K562 (cell line): ENCODE results near the gene MPIG6B. TPM values are rescaled to one million over a fixed set of nuclear protein-coding genes. Genes with fewer than 3 reads are reported as not detected.

Source experiments
- EGR1 ChIP-seq: fragments of 450-650 bp; conservative IDR thresholded peaks from 2 replicates; pipeline ENCODE4 v1.6.1; 2017; ENCODE audit warnings: mild to moderate bottlenecking
- NCOA4 ChIP-seq: fragments of 450-650 bp; IDR thresholded peaks from 2 replicates; pipeline ENCODE4 v1.6.1; 2018; ENCODE audit warnings: mild to moderate bottlenecking; ENCODE audit not compliant: partially characterized antibody
- RAD21 ChIP-seq, 2 experiments: fragments of 250-450 bp in 1 of 2; fragments of 450-650 bp in 1 of 2; sonication (Bioruptor Pico) in 1 of 2; formaldehyde crosslinking in 1 of 2; IDR thresholded peaks in 1 of 2; conservative IDR thresholded peaks in 1 of 2; 2 replicates each; pipeline versions ENCODE4 v1.4.0 to v1.8.0; 2020 to 2022; ENCODE audit warnings: mild to moderate bottlenecking in 2 of 2, moderate library complexity in 1 of 2
- TRIM24 ChIP-seq, 2 experiments: fragments of 450-650 bp; IDR thresholded peaks; 2 replicates each; pipeline ENCODE4 v1.6.1; 2016
- ZNF57 ChIP-seq: fragments of 450-650 bp; formaldehyde crosslinking; IDR thresholded peaks from 2 replicates; pipeline ENCODE4 v1.4.0; 2020; ENCODE audit warnings: mild to moderate bottlenecking, moderate library complexity
- ZNF75A ChIP-seq: fragments of 450-650 bp; formaldehyde crosslinking; IDR thresholded peaks from 2 replicates; pipeline ENCODE4 v1.4.0; 2020; ENCODE audit warnings: mild to moderate bottlenecking
- polyA plus RNA-seq, 8 experiments: library from polyadenylated mRNA; depleted of rRNA in 4 of 8; stranded (reverse) in 5 of 8; unstranded in 3 of 8; fragments of >200 nt; fragmentation: Nextera tagmentation in 2 of 8; fragmentation: Illumina TruSeq in 1 of 8; extraction: Ambion mirVana in 2 of 8; extraction: Trizol in 1 of 8; gene quantifications; 2 replicates each; pipeline versions ENCODE4 v1.2.1 to v1.2.3, GENCODE V29; 2011 to 2014; ENCODE audit warnings: inconsistent platforms in 1 of 8, missing spikeins in 1 of 8
- total RNA-seq, 7 experiments: library from RNA; depleted of rRNA in 6 of 7; stranded (reverse); fragments of >200 nt in 6 of 7; fragmentation: Illumina TruSeq in 2 of 7; extraction: Trizol in 2 of 7; gene quantifications; 2 replicates each; pipeline versions ENCODE4 v1.2.1 to v1.2.3, GENCODE V29; 2011 to 2021; ENCODE audit warnings: low replicate concordance in 1 of 7
- TF ChIP-seq, protein P1 (sequence below), 2 experiments: IDR thresholded peaks; 2 replicates each; pipeline ENCODE4 v1.6.1; 2012; ENCODE audit warnings: improper control_type of control experiment in 2 of 2, low read depth in 2 of 2, low read length in 2 of 2, borderline replicate concordance in 1 of 2
- TF ChIP-seq, protein P2 (sequence below): sonication (generic); formaldehyde crosslinking; IDR thresholded peaks from 2 replicates; pipeline ENCODE4 v1.9.0; 2022; ENCODE audit warnings: mild to moderate bottlenecking, missing genetic modification reagents
- TF ChIP-seq, protein P3 (sequence below), 2 experiments: IDR thresholded peaks; 2 replicates each; pipeline ENCODE4 v1.6.1; 2011; ENCODE audit warnings: borderline replicate concordance in 1 of 2, control low read depth in 1 of 2, low read depth in 1 of 2, low read length in 1 of 2, mild to moderate bottlenecking in 1 of 2, mixed read lengths in 1 of 2, moderate library complexity in 1 of 2; ENCODE audit not compliant: insufficient read depth in 1 of 2, insufficient read length in 1 of 2, poor library complexity in 1 of 2, severe bottlenecking in 1 of 2; ENCODE audit errors: extremely low read depth in 1 of 2
- TF ChIP-seq, protein P4 (sequence below): fragments of 450-650 bp; IDR thresholded peaks from 2 replicates; pipeline ENCODE4 v1.6.1; 2016; ENCODE audit warnings: mild to moderate bottlenecking, moderate library complexity

Gene MPIG6B
- total and polyA plus RNA-seq, 9 of the 15 experiments (the other 6 are each of a cell fraction or from before 2014, with no cell fraction given), result 0.11 to 1.2 (median 0.28) TPM; not detected in 1

DNA sequence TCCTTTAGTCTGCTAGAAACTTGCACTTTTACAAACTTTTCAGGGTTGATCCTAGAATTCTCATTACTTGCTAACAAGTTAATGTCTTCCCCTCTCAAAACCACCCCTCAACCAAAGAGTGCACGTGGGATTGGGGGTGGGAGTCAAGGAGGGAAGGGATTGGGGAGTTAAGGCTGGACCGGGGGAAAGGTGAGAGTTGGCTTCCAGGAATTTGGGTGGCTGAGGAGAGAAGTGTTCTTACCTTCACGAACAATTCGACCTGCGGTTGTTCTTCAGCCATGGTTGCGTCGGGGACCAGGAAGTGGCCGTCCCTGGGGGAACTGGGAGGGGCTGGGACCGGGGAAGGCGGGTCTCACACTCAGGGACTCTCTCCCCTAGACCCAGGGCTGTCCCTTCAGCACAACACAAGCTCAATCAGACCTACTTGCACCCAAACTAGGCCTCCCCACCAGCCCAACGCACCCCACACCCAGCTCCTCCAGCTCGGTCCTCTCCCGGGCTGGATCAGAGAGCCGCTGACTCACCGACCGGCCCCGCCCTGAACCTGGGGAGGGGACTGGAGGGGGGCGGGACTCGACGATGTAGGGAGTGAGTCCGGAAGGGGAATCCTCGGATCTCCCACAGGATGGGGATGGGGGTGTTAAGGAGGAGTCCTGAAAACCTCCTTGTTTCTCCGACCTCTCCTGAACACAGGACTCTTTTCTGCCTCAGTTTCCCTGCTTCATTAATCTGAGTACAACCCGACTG, 13.0 kb downstream of the MPIG6B start, which contains the start of gene CLIC1 (continued):
- TF ChIP-seq, protein P1, sequence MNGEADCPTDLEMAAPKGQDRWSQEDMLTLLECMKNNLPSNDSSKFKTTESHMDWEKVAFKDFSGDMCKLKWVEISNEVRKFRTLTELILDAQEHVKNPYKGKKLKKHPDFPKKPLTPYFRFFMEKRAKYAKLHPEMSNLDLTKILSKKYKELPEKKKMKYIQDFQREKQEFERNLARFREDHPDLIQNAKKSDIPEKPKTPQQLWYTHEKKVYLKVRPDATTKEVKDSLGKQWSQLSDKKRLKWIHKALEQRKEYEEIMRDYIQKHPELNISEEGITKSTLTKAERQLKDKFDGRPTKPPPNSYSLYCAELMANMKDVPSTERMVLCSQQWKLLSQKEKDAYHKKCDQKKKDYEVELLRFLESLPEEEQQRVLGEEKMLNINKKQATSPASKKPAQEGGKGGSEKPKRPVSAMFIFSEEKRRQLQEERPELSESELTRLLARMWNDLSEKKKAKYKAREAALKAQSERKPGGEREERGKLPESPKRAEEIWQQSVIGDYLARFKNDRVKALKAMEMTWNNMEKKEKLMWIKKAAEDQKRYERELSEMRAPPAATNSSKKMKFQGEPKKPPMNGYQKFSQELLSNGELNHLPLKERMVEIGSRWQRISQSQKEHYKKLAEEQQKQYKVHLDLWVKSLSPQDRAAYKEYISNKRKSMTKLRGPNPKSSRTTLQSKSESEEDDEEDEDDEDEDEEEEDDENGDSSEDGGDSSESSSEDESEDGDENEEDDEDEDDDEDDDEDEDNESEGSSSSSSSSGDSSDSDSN (IDR thresholded peaks at IDR 0.05; ENCODE audit: borderline replicate concordance in 1 of 2, low read depth in 2 of 2, low read length in 2 of 2), result peak in 1 of 2 experiments; percentile 83; a peak in 3 of 4 replicates
- TF ChIP-seq RAD21 (CRISPR knock-in tag; conservative IDR thresholded peaks at IDR 0.05 in 1 of 2, IDR thresholded peaks at IDR 0.05 in 1 of 2) (peak in 1 of 2 experiments; percentile 22; a peak in 1 of 4 replicates), EGR1 (no peak), ZNF75A (CRISPR knock-in tag) (peak; percentile 82; the same call in 1 of the 2 replicates), TRIM24 (IDR thresholded peaks at IDR 0.05) (peak in 1 of 2 experiments; percentile 11; a peak in 2 of 4 replicates), NCOA4 (peak; percentile 1), ZNF57 (CRISPR knock-in tag) (0 out of 2 replicates have a peak, but pooled peaks have one; percentile 5)
- TF ChIP-seq, protein P2, sequence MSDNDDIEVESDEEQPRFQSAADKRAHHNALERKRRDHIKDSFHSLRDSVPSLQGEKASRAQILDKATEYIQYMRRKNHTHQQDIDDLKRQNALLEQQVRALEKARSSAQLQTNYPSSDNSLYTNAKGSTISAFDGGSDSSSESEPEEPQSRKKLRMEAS (CRISPR knock-in tag), result peak; percentile 8; the same call in 1 of the 2 replicates
- TF ChIP-seq, protein P3, sequence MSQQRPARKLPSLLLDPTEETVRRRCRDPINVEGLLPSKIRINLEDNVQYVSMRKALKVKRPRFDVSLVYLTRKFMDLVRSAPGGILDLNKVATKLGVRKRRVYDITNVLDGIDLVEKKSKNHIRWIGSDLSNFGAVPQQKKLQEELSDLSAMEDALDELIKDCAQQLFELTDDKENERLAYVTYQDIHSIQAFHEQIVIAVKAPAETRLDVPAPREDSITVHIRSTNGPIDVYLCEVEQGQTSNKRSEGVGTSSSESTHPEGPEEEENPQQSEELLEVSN (IDR thresholded peaks at IDR 0.05; ENCODE audit: borderline replicate concordance in 1 of 2, extremely low read depth in 1 of 2, insufficient read depth in 1 of 2, insufficient read length in 1 of 2, low read depth in 1 of 2, low read length in 1 of 2, poor library complexity in 1 of 2, severe bottlenecking in 1 of 2), result peak in 1 of 2 experiments; percentile 50
- TF ChIP-seq, protein P4, sequence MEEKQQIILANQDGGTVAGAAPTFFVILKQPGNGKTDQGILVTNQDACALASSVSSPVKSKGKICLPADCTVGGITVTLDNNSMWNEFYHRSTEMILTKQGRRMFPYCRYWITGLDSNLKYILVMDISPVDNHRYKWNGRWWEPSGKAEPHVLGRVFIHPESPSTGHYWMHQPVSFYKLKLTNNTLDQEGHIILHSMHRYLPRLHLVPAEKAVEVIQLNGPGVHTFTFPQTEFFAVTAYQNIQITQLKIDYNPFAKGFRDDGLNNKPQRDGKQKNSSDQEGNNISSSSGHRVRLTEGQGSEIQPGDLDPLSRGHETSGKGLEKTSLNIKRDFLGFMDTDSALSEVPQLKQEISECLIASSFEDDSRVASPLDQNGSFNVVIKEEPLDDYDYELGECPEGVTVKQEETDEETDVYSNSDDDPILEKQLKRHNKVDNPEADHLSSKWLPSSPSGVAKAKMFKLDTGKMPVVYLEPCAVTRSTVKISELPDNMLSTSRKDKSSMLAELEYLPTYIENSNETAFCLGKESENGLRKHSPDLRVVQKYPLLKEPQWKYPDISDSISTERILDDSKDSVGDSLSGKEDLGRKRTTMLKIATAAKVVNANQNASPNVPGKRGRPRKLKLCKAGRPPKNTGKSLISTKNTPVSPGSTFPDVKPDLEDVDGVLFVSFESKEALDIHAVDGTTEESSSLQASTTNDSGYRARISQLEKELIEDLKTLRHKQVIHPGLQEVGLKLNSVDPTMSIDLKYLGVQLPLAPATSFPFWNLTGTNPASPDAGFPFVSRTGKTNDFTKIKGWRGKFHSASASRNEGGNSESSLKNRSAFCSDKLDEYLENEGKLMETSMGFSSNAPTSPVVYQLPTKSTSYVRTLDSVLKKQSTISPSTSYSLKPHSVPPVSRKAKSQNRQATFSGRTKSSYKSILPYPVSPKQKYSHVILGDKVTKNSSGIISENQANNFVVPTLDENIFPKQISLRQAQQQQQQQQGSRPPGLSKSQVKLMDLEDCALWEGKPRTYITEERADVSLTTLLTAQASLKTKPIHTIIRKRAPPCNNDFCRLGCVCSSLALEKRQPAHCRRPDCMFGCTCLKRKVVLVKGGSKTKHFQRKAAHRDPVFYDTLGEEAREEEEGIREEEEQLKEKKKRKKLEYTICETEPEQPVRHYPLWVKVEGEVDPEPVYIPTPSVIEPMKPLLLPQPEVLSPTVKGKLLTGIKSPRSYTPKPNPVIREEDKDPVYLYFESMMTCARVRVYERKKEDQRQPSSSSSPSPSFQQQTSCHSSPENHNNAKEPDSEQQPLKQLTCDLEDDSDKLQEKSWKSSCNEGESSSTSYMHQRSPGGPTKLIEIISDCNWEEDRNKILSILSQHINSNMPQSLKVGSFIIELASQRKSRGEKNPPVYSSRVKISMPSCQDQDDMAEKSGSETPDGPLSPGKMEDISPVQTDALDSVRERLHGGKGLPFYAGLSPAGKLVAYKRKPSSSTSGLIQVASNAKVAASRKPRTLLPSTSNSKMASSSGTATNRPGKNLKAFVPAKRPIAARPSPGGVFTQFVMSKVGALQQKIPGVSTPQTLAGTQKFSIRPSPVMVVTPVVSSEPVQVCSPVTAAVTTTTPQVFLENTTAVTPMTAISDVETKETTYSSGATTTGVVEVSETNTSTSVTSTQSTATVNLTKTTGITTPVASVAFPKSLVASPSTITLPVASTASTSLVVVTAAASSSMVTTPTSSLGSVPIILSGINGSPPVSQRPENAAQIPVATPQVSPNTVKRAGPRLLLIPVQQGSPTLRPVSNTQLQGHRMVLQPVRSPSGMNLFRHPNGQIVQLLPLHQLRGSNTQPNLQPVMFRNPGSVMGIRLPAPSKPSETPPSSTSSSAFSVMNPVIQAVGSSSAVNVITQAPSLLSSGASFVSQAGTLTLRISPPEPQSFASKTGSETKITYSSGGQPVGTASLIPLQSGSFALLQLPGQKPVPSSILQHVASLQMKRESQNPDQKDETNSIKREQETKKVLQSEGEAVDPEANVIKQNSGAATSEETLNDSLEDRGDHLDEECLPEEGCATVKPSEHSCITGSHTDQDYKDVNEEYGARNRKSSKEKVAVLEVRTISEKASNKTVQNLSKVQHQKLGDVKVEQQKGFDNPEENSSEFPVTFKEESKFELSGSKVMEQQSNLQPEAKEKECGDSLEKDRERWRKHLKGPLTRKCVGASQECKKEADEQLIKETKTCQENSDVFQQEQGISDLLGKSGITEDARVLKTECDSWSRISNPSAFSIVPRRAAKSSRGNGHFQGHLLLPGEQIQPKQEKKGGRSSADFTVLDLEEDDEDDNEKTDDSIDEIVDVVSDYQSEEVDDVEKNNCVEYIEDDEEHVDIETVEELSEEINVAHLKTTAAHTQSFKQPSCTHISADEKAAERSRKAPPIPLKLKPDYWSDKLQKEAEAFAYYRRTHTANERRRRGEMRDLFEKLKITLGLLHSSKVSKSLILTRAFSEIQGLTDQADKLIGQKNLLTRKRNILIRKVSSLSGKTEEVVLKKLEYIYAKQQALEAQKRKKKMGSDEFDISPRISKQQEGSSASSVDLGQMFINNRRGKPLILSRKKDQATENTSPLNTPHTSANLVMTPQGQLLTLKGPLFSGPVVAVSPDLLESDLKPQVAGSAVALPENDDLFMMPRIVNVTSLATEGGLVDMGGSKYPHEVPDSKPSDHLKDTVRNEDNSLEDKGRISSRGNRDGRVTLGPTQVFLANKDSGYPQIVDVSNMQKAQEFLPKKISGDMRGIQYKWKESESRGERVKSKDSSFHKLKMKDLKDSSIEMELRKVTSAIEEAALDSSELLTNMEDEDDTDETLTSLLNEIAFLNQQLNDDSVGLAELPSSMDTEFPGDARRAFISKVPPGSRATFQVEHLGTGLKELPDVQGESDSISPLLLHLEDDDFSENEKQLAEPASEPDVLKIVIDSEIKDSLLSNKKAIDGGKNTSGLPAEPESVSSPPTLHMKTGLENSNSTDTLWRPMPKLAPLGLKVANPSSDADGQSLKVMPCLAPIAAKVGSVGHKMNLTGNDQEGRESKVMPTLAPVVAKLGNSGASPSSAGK, result no peak
